Erythroblast (primary cell): Measurements from ENCODE around the gene AXIN1.
"Not testable (repeated sequence)": the region's sequence is repeated elsewhere in the genome, so short reads cannot be mapped to it uniquely, and the experiment has no call there.

Experiments
- DNase-seq, 2 experiments: peaks; one replicate each; lab custom pipeline; 2025; lab: John Stamatoyannopoulos, UW
- GATA1 ChIP-seq: IDR thresholded peaks from 2 replicates; pipeline ENCODE4 v1.6.1; 2011; ENCODE audit warnings: low read depth, mild to moderate bottlenecking, control low read depth, low read length, moderate library complexity
- POLR2A ChIP-seq: IDR thresholded peaks from 2 replicates; pipeline ENCODE4 v1.6.1; 2011; ENCODE audit warnings: mild to moderate bottlenecking, low read length

The AXIN1 gene

GRCh38 chr16:269061-269796, 83.3 kb downstream of the AXIN1 start:
- no peak for DNase-seq

GRCh38 chr16:268141-269053, 84.1 kb downstream of the AXIN1 start:
- no peak for DNase-seq
- TF ChIP-seq GATA1 (no peak), POLR2A (no peak)

More at GRCh38 chr16:269061-269796, 83.3 kb downstream of the AXIN1 start:
- TF ChIP-seq GATA1 (no peak), POLR2A (no peak)

GRCh38 chr16:267562-267961, 85.0 kb downstream of the AXIN1 start:
- not testable (repeated sequence) for DNase-seq
- TF ChIP-seq POLR2A = peak; percentile 7

GRCh38 chr16:266258-267164, 86.0 kb downstream of the AXIN1 start:
- TF ChIP-seq POLR2A (no peak), GATA1 (no peak)
- no peak for DNase-seq

- no peak for DNase-seq
- TF ChIP-seq GATA1 (no peak), POLR2A (no peak)
These were observed 86.8 kb downstream of the AXIN1 start for GRCh38 chr16:265711-266110.

- DNase-seq = no peak
- TF ChIP-seq POLR2A (no peak), GATA1 (no peak)
These were observed 87.5 kb downstream of the AXIN1 start for GRCh38 chr16:265002-265529.

- no peak for TF ChIP-seq GATA1
- no peak for DNase-seq
These were observed 88.0 kb downstream of the AXIN1 start for GRCh38 chr16:264440-264951.

GRCh38 chr16:263944-264343, 88.6 kb downstream of the AXIN1 start:
- TF ChIP-seq GATA1 = no peak
- no peak for TF ChIP-seq POLR2A
- DNase-seq = no peak

- DNase-seq = no peak
- no peak for TF ChIP-seq GATA1
- TF ChIP-seq POLR2A = no peak
These were observed 89.2 kb downstream of the AXIN1 start for GRCh38 chr16:263182-263774.

GRCh38 chr16:262121-262745, 90.3 kb downstream of the AXIN1 start:
- TF ChIP-seq POLR2A (no peak), GATA1 (no peak)
- no peak for DNase-seq

GRCh38 chr16:261031-261691, 91.4 kb downstream of the AXIN1 start:
- DNase-seq = no peak
- TF ChIP-seq POLR2A = no peak
- TF ChIP-seq GATA1 = no peak

GRCh38 chr16:260326-260725, 92.2 kb downstream of the AXIN1 start:
- no peak for TF ChIP-seq POLR2A
- no peak for TF ChIP-seq GATA1
- no peak for DNase-seq
